Calu3 (cell line): ENCODE results near the gene RASL10B. TPM values are rescaled to one million over a fixed set of nuclear protein-coding genes. Genes with fewer than 3 reads are reported as not detected.
"Not testable (repeated sequence)": the region's sequence is repeated elsewhere in the genome, so short reads cannot be mapped to it uniquely, and the experiment has no call there.

Source experiments
- BruUV-seq: library from RNA; stranded (reverse); fragments of 400-500 nt; replicated peaks from 2 replicates; lab custom pipeline; 2021; lab: Mats Ljungman, UMichigan
- CTCF ChIA-PET: fragments of 300-600 bp; sonication (Branson Sonifier 250); formaldehyde crosslinking; loops from one replicate; lab custom pipeline; 2022; ENCODE audit warnings: antibody characterized with exemption; lab: Charles Lee
- DNase-seq: peaks from one replicate; pipeline ENCODE4 v3.0.0; 2022
- H3K27ac Mint-ChIP-seq: one replicate; pipeline ENCODE4 v1.8.0; 2022; ENCODE audit warnings: mixed read lengths; ENCODE audit not compliant: unreplicated experiment
- H3K27me3 Mint-ChIP-seq: one replicate; pipeline ENCODE4 v1.8.0; 2022; ENCODE audit warnings: mixed read lengths; ENCODE audit not compliant: unreplicated experiment
- H3K36me3 Mint-ChIP-seq: one replicate; pipeline ENCODE4 v1.8.0; 2022; ENCODE audit warnings: mild to moderate bottlenecking, moderate library complexity, mixed read lengths; ENCODE audit not compliant: insufficient read depth, unreplicated experiment
- H3K4me1 Mint-ChIP-seq: one replicate; pipeline ENCODE4 v1.8.0; 2022; ENCODE audit warnings: mild to moderate bottlenecking, low read depth, mixed read lengths; ENCODE audit not compliant: unreplicated experiment
- H3K4me3 Mint-ChIP-seq: one replicate; pipeline ENCODE4 v1.8.0; 2022; ENCODE audit warnings: mild to moderate bottlenecking, low read depth, moderate library complexity, mixed read lengths; ENCODE audit not compliant: unreplicated experiment
- H3K9me3 Mint-ChIP-seq: one replicate; pipeline ENCODE4 v1.8.0; 2022; ENCODE audit warnings: low read depth, mixed read lengths; ENCODE audit not compliant: unreplicated experiment
- CTCF ChIP-seq: fragments of 200-600 bp; IDR thresholded peaks from one replicate; pipeline ENCODE4 v1.8.0; 2022; ENCODE audit warnings: antibody characterized with exemption; ENCODE audit not compliant: unreplicated experiment
- intact Hi-C: fragments of 100-400 bp; cut with micrococcal nuclease; formaldehyde crosslinking; loops from one replicate; pipeline ENCODE4 v1.10.0; 2022; ENCODE audit not compliant: unreplicated experiment
- total RNA-seq: library from RNA; stranded (reverse); gene quantifications from 2 replicates; pipeline ENCODE4 v1.2.3, GENCODE V29; 2022

RASL10B gene
- total RNA-seq, 1 experiment from 2014 or later: 1.4 TPM

GRCh38 chr17:35700150-35700549 lies 31.3 kb upstream of the RASL10B start:
- H3K27me3 Mint-ChIP-seq: no peaks in the 10 kb centered on the region
- no peaks in the 10 kb centered on the region for H3K9me3 Mint-ChIP-seq
- no peak for DNase-seq
- H3K4me1 Mint-ChIP-seq: no peaks in the 10 kb centered on the region
- TF ChIP-seq CTCF: no peak
- BruUV-seq: no TSS peak
- CTCF ChIA-PET: no interaction called here
- H3K27ac Mint-ChIP-seq: no peak overlapping the region
- H3K36me3 Mint-ChIP-seq: peaks cover 24% of the 10 kb centered on the region
- intact Hi-C loops: no loop called here
- H3K4me3 Mint-ChIP-seq: no peak overlapping the region

DNA sequence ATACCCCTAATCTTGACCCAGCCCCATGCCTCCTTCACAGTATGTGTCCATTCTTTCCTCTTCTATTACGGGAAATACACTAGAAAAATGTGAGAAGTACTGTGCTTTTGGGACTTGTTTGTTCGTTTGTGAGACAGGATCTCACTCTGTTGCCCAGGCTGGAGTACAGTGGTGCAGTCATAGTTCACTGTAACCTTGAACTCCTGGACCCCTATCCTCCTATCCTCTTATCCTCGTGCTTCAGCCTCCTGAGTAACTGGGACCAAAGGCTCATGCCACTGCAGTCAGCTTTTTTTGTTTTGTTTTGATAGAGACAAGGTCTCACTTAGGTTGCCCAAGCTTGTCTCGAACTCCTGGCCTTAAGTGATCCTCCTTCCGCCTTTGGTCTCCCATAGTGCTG lies 29.9 kb upstream of the RASL10B start:
- no TSS peak for BruUV-seq

GRCh38 chr17:35703308-35703707 lies 28.1 kb upstream of the RASL10B start:
- CTCF ChIA-PET: interaction anchor here (0.6 kb wide), 1 partner anchor 1196 kb away, joined by 5 read pairs; no protein-coding TSS in a partner anchor
- H3K9me3 Mint-ChIP-seq, H3K4me1 Mint-ChIP-seq, BruUV-seq, intact Hi-C loops, H3K27me3 Mint-ChIP-seq, DNase-seq, H3K4me3 Mint-ChIP-seq, H3K27ac Mint-ChIP-seq: not testable (repeated sequence)
- peaks cover 13% of the 10 kb centered on the region for H3K36me3 Mint-ChIP-seq

More for the DNA sequence above, 29.9 kb upstream of the RASL10B start:
- no peak for DNase-seq
- Mint-ChIP-seq H3K27ac (no peak overlapping the region), H3K4me3 (no peak overlapping the region), H3K27me3 (no peaks in the 10 kb centered on the region), H3K36me3 (peaks cover 17% of the 10 kb centered on the region), H3K4me1 (no peaks in the 10 kb centered on the region), H3K9me3 (no peaks in the 10 kb centered on the region)
- CTCF ChIA-PET: interaction anchor here (0.6 kb wide), 1 partner anchor 50 kb away, joined by 3 read pairs; no protein-coding TSS in a partner anchor
- no peak for TF ChIP-seq CTCF
- intact Hi-C loops: no loop called here

DNA sequence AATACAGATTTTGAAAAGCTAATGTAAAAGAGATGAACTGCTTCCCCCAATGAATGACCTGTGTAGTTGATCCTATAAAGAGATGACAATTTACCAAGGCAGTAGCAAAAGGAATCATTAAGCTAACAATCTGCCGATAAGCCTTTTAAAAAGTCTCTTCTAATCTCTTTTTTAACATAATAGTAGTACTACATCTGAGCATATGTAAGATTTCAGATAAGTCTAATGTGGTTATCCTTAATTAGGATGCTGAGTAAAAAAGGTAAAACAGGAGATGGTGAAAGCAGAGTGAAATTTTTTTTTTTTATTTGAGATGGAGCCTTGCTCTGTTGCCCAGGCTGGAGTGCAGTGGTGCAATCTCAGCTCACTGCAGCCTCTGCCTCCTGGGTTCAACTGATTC lies 26.2 kb upstream of the RASL10B start:
- Mint-ChIP-seq H3K4me3 (no peak overlapping the region), H3K27ac (no peak overlapping the region), H3K27me3 (no peaks in the 10 kb centered on the region), H3K36me3 (peaks cover 15% of the 10 kb centered on the region), H3K9me3 (no peaks in the 10 kb centered on the region), H3K4me1 (peaks cover 16% of the 10 kb centered on the region)
- intact Hi-C loops: no loop called here
- CTCF ChIA-PET: interaction anchor here (1.0 kb wide), 1 partner anchor 16 kb away, joined by 3 read pairs; no protein-coding TSS in a partner anchor
- DNase-seq: no peak
- TF ChIP-seq CTCF: no peak
- no TSS peak for BruUV-seq

DNA sequence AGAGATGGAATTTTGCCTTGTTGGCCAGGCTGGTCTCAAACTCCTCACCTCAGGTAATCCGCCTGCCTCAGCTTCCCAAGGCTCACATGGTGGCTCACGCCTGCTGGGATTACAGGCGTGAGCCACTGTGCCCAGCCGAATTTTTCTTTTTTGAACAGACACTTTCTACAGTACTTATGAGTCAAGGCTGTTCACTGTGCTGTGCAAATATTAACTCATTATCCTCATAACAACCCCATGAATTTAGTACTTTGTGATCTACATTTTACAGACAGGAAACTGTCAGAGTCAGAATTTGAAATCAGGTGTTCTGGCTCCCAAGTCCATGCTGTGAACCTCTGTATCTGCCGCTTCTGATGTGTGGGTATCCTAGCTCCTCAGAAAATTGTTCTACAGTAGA lies 25.7 kb upstream of the RASL10B start:
- DNase-seq: no peak
- no peaks in the 10 kb centered on the region for H3K9me3 Mint-ChIP-seq
- CTCF ChIA-PET: interaction anchor here (0.6 to 1.0 kb wide), 2 partner anchors 17 to 650 kb away, joined by 3 read pairs; no protein-coding TSS in a partner anchor
- BruUV-seq: no TSS peak
- H3K27me3 Mint-ChIP-seq: no peaks in the 10 kb centered on the region
- H3K4me1 Mint-ChIP-seq: peaks cover 16% of the 10 kb centered on the region
- no peak for TF ChIP-seq CTCF
- H3K4me3 Mint-ChIP-seq: no peak overlapping the region
- peaks cover 18% of the 10 kb centered on the region for H3K36me3 Mint-ChIP-seq
- intact Hi-C loops: no loop called here
- no peak overlapping the region for H3K27ac Mint-ChIP-seq
